HAP-1 (cell line): Measurements from ENCODE around the gene CA10.
A peak's percentile ranks its signal among the peaks of the same experiment; 100 is the strongest.

Source experiments
- DNase-seq, 2 experiments: peaks; one replicate each; pipeline ENCODE4 v3.0.0-alpha.2; 2016 to 2020; ENCODE audit warnings: low spot score in 2 of 2
- H3K27me3 ChIP-seq: fragments of 250-450 bp; sonication (Bioruptor Pico); 2 replicates; pipeline ENCODE4 v1.5.1; 2020; ENCODE audit warnings: low read depth, mild to moderate bottlenecking, moderate library complexity
- H3K36me3 ChIP-seq: fragments of 250-450 bp; sonication (Bioruptor Pico); replicated peaks from 2 replicates; pipeline ENCODE4 v1.5.1; 2020; ENCODE audit warnings: mild to moderate bottlenecking
- H3K4me1 ChIP-seq: fragments of 250-450 bp; sonication (Bioruptor Pico); 2 replicates; pipeline ENCODE4 v1.5.1; 2020; ENCODE audit warnings: mild to moderate bottlenecking
- H3K4me3 ChIP-seq: fragments of 250-450 bp; sonication (Bioruptor Pico); 2 replicates; pipeline ENCODE4 v1.5.1; 2020; ENCODE audit warnings: mild to moderate bottlenecking, moderate library complexity
- H3K9me3 ChIP-seq: fragments of 250-450 bp; sonication (Bioruptor Pico); 2 replicates; pipeline ENCODE4 v1.5.1; 2020; ENCODE audit warnings: mild to moderate bottlenecking, moderate library complexity
- in situ Hi-C: fragments of 300-500 bp; cut with MboI; formaldehyde crosslinking; loops from 3 replicates; pipeline ENCODE4 v1.14.3; 2020; ENCODE audit warnings: low sequenced_read_pairs, inconsistent platforms, mixed read lengths

The CA10 gene

DNA sequence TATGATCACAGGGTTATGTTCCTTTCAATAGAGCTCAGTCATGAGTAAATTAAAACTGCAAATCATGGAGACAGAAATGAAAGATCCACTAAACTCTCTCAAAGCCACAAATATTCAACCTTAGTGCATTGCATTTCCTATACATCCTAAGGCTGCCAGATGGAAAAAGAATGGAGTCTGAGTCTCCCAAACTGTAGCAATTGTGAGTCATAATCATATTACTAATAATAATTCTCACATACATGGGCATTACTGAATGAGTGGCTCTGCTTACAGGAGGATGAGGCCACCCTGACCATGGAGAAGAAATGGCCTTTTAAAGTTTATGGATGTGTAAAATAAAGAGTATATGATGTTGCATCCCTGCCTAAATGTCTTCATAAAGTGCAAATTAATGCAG, 3.2 kb downstream of the CA10 start:
- no peak for DNase-seq
- Histone ChIP-seq H3K4me1 (no peaks in the 10 kb centered on the region), H3K4me3 (no peak overlapping the region), H3K36me3 (no peaks in the 10 kb centered on the region), H3K27me3 (no peaks in the 10 kb centered on the region), H3K9me3 (no peaks in the 10 kb centered on the region)
- in situ Hi-C loops = no loop called here

DNA sequence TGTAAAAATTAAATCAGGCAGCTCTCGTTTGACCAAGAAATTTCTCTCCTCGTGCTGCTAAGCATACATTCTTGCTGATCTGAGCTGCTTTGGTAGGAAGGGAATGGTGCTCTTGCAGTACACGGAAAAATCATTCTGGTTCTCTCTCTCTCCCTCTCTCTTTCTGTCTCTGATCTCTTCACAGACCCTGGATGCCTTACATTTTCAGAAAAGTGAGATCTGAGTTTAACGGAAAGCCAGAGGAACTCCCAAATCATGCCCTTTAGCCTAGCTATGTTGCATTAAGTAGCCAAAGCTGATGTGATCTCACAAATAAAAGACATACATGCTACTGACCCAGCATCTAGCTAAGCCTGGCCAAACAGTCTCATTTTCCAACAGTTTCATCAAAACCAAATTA, 4.0 kb downstream of the CA10 start:
- no peak for DNase-seq
- Histone ChIP-seq H3K4me3 (no peak overlapping the region), H3K36me3 (no peaks in the 10 kb centered on the region), H3K27me3 (no peaks in the 10 kb centered on the region), H3K9me3 (no peaks in the 10 kb centered on the region), H3K4me1 (no peaks in the 10 kb centered on the region)
- in situ Hi-C loops = no loop called here

DNA sequence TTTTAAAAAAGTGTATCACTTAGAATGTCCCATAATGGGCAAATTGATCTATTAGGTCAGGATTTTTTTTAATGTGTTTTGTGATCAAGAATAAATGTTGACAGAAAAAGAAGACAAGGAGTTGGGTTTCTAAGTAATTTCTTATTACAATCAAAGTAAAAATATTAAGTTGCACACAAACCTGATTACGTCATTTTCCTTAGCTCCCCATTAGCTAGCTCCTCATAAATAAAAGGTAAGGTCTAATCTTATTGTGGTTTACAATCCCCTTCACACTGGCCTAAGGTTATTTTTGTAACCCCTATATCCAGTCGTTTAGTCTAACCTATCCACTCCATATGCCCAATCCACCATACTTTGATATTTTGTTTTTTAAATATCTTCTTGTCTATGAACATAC, 7.6 kb downstream of the CA10 start:
- DNase-seq = no peak
- Histone ChIP-seq H3K4me3 (no peak overlapping the region), H3K36me3 (no peaks in the 10 kb centered on the region), H3K9me3 (no peaks in the 10 kb centered on the region), H3K4me1 (no peaks in the 10 kb centered on the region), H3K27me3 (no peaks in the 10 kb centered on the region)
- in situ Hi-C loops = no loop called here

DNA sequence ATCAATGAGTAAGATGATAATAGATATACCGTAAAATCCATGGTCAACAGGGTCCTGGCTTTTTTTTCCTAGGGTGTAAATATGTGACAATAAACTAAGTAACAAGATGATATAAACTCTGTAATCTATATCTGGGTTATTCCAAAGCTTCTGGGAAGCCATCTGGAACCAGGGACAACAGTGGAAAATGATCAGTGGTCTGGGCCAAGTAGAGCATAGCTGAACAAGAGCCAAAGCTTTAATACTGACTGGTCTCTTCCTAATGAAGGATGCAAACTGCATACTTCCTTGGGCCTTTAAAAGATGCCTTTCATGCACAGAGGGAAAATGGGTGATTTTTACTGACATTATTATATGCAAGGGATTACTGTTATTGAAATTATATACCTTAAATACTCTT, 8.9 kb downstream of the CA10 start:
- no peak for DNase-seq
- in situ Hi-C loops = no loop called here
- Histone ChIP-seq H3K4me3 (no peak overlapping the region), H3K36me3 (no peaks in the 10 kb centered on the region), H3K27me3 (no peaks in the 10 kb centered on the region), H3K4me1 (no peaks in the 10 kb centered on the region), H3K9me3 (no peaks in the 10 kb centered on the region)

DNA sequence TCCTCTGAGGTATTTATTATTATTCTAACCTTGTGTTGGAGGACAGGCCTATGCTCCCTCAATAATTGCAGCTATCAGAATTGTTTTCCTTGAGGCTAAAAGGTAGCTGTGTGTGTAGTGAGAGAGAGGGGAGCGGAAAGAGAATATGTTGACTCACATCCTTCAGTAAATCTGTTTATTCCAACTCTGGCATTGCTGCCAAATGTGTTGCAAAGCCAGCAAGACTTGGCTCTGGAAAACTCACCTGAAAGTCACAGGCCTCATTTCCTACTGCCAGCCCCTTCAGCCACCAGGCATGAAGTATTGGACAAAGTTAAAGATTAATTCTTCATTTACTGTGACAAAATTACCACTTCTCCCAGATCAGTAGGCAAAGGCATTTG, 9.6 kb downstream of the CA10 start:
- H3K4me3 ChIP-seq = no peak overlapping the region
- no peaks in the 10 kb centered on the region for H3K4me1 ChIP-seq
- H3K9me3 ChIP-seq = no peaks in the 10 kb centered on the region
- in situ Hi-C loops = no loop called here
- H3K27me3 ChIP-seq = no peaks in the 10 kb centered on the region
- DNase-seq = no peak
- H3K36me3 ChIP-seq = no peaks in the 10 kb centered on the region

DNA sequence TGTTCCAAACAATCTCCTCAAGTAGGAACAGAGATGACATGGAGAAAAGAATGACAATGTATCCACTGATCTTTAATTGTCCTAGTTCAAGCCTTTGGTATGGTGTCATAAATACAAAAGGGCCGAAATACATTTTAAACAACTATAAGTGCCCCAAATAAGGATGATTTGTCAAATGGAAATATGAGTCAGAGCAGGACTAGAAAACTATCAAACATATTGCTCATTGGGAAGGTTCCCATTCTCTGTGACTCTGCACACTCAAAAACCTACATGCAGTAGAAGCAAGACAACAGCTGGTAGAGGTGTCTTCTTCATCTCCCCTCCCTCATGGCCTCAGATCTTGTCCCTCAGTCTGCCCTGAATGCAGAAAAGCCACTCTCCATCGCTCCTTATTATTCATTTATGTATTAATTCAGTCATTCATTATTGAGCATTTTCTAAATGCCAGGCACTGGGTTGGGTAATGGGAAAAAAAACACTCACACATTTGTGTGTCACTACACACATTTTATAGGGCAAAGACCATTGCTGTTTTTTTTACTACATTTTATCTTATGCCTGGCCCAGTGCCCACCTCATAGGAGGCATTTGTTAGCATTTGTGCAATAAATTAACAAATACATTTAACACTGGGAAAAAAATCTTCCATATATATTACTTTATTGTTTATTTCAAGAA, 10.1 kb downstream of the CA10 start:
- Histone ChIP-seq H3K27me3 (no peaks in the 10 kb centered on the region), H3K36me3 (no peaks in the 10 kb centered on the region), H3K4me3 (no peak overlapping the region), H3K9me3 (no peaks in the 10 kb centered on the region), H3K4me1 (no peaks in the 10 kb centered on the region)
- in situ Hi-C loops = no loop called here
- no peak for DNase-seq

DNA sequence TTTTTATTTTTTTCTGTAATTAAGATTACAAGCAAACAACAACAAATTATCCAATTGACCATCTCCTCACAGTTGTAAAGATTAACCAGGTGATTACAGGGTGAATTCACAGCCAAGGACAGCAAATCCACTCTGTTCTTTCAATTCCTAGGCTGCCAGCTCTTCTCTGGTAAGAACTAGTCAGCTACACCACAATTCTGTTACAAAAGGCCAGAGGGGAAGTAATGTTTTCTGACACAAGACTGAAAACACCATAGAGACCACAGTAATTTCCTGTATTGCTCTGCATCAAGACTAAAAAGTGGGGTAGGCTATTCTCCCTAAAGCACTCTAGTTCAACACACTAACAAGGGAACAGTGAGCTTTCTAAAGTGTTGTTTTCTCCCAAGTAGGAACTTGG, 10.6 kb downstream of the CA10 start:
- no peaks in the 10 kb centered on the region for H3K36me3 ChIP-seq
- H3K27me3 ChIP-seq = no peaks in the 10 kb centered on the region
- H3K4me3 ChIP-seq = no peak overlapping the region
- in situ Hi-C loops = no loop called here
- no peak for DNase-seq
- no peaks in the 10 kb centered on the region for H3K9me3 ChIP-seq
- no peaks in the 10 kb centered on the region for H3K4me1 ChIP-seq

DNA sequence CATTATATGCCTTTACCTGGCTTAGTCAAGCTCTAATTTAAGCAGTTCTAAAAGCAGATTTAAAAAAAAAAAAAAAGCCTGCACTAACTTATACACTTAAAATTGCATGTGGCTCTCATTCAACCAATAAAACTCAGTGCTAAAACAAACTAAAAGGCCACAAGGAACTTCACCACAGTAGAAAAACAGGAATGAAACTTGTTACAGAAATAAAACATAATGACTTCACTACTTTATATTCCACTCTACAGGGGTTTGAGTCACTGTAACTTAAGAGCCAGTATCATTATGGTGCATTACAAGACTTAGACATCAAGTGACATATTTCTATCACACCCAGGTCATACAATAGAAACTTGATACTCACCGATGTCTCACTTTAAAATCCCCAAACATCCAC, 11.1 kb downstream of the CA10 start:
- Histone ChIP-seq H3K27me3 (no peaks in the 10 kb centered on the region), H3K9me3 (no peaks in the 10 kb centered on the region), H3K36me3 (no peaks in the 10 kb centered on the region), H3K4me3 (no peak overlapping the region), H3K4me1 (no peaks in the 10 kb centered on the region)
- in situ Hi-C loops = no loop called here
- DNase-seq = no peak

DNA sequence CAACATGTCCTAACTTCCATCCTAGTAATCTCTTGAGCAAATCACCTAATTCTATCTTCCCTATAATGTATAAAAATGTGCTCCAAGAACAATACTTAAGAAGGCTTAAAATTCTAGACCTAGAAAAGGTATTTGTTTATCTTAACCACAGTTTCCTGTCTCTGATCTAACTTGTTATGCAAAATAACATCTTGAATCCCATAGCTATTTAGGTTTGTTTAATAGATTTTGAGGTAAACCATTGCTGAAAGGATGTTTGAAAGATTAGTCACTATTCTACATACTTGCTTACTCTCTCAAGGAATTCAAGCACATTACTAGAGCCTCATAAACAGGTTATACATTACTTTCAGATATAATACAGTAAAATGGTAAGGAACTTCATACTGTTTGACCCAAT, 13.0 kb downstream of the CA10 start:
- DNase-seq = no peak
- no peaks in the 10 kb centered on the region for H3K4me1 ChIP-seq

DNA sequence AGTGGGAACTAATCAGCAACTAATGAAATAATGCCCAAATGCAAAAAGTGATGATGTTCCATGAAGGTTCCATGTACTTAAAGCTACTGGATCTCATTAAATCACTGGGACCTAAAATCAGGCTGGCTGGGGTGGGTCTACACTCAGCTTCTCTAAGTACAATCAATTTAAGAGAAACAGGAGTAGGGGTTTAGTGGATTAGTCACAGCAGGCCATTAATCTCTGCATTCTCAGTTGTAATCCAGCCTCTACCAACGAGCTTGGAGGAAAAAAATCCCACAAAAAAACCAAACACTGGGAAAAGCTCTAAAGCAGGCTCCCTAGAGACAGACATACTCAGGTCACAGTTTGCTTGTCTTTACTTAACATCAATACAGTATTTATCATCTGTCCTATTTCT, 15.0 kb downstream of the CA10 start:
- in situ Hi-C loops = no loop called here

More for the DNA sequence above, 13.0 kb downstream of the CA10 start:
- H3K4me3 ChIP-seq = no peak overlapping the region
- no peaks in the 10 kb centered on the region for H3K27me3 ChIP-seq
- in situ Hi-C loops = no loop called here
- H3K36me3 ChIP-seq = no peaks in the 10 kb centered on the region
- H3K9me3 ChIP-seq = no peaks in the 10 kb centered on the region

DNA sequence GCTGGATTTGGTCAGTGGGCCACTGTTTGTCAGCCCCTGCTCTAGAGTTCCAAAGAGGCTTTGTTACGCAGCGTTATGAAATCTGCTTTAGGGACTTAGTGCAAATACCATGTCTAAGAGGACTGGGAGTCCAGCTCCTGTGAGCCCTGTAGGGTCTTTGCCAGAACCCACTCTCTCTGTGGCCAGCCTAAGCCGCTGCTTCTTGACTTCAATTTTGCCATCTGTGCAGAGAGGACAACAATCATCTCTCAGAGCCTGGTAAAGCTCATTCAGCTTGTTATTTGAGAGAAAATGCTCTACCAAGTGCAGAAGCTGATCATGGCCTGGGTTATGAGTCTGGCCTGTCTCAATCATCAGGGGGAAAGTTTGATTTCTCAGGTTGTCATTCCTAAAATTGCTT, 17.9 kb downstream of the CA10 start:
- H3K4me1 ChIP-seq = no peaks in the 10 kb centered on the region
- in situ Hi-C loops = no loop called here
- no peak for DNase-seq

More for the DNA sequence above, 15.0 kb downstream of the CA10 start:
- H3K4me3 ChIP-seq = no peak overlapping the region
- DNase-seq = no peak
- no peaks in the 10 kb centered on the region for H3K9me3 ChIP-seq
- no peaks in the 10 kb centered on the region for H3K4me1 ChIP-seq
- H3K36me3 ChIP-seq = no peaks in the 10 kb centered on the region
- H3K27me3 ChIP-seq = no peaks in the 10 kb centered on the region

DNA sequence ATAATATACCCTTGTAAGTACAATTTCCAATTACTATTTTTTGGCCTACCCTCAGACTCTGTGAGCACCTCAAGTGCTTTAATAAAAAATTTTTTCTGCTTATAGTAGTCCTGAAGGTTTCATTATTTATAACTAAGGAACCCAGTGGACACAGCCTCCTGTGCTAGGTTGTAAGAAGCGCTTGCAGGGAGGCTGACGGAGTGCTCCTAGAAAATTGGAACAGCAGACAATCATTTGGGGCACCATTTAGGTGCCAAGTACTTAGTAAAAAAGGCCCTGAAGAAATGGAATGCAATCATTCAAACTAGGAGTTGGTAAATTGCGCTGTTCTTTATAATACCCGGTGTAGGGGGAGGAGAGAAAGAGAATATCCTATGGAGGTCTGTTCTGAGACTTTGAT, 19.8 kb downstream of the CA10 start:
- Histone ChIP-seq H3K4me3 (no peak overlapping the region), H3K36me3 (no peaks in the 10 kb centered on the region), H3K27me3 (no peaks in the 10 kb centered on the region), H3K4me1 (no peaks in the 10 kb centered on the region), H3K9me3 (no peaks in the 10 kb centered on the region)
- DNase-seq = no peak
- in situ Hi-C loops = no loop called here

More for the DNA sequence above, 17.9 kb downstream of the CA10 start:
- Histone ChIP-seq H3K36me3 (no peaks in the 10 kb centered on the region), H3K27me3 (no peaks in the 10 kb centered on the region), H3K9me3 (no peaks in the 10 kb centered on the region), H3K4me3 (no peak overlapping the region)

DNA sequence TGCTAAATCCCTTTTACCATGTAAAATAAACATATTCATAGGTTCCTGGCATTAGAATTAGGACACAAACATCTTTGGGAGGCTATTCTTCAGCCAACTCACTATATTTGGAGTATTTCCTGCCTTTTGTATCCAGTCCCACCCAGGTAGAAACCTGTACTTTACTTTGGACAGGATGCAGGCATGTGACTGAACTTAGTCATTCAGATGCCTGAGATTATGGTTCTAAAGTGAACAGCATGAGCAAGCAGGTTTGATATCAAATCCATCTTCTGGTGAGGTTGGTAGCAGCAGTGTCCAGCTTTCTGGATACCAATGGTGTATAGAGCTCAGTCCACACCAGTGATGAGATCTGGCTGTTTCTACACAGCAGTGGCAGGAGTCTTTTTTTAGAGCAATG, 20.2 kb downstream of the CA10 start:
- in situ Hi-C loops = no loop called here
- Histone ChIP-seq H3K4me3 (no peak overlapping the region), H3K27me3 (no peaks in the 10 kb centered on the region), H3K4me1 (no peaks in the 10 kb centered on the region), H3K36me3 (no peaks in the 10 kb centered on the region), H3K9me3 (no peaks in the 10 kb centered on the region)
- DNase-seq = no peak

DNA sequence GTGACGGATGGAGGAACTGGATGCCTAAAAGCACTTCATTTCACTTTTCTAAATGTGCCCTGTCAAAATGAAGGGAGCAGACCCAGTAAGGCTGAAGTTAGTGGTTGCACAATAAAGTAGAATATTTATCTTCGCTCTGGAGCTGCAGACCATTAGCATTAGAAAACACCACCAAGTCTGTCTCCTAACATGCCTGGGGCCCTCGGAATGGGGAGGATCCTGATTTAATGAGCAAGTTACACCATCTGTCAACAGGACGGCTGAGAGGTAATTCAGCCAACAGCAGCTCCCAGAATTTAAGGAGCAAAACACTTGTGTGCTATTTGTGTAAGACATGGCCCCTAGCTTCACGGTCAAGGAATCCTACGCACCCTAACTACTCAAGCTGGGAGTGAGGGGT, 22.3 kb downstream of the CA10 start:
- no peaks in the 10 kb centered on the region for H3K27me3 ChIP-seq
- in situ Hi-C loops = no loop called here
- H3K9me3 ChIP-seq = no peaks in the 10 kb centered on the region
- H3K36me3 ChIP-seq = no peaks in the 10 kb centered on the region
- H3K4me3 ChIP-seq = no peak overlapping the region
- DNase-seq = peak in 1 of 2 experiments; percentile 8
- H3K4me1 ChIP-seq = no peaks in the 10 kb centered on the region

DNA sequence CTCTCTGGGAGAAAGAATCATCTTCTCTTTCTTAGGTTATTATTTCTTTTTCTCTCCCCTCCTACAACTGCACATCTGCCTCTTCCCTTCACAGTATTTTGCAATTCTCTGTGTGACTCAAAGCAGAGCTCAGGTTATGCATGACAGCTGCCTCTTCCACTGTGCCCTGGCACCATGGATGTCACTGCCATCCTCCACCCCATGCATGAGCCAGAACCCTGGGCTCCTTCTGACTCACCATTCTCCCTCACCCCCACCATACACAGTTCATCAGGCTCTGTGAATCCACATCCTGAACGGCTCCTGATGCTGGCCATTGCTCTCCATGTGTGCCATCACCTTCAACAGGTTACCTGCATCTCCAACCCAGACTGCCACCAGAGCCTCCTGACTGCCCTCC, 23.9 kb downstream of the CA10 start:
- DNase-seq = no peak

More for the DNA sequence above, 23.9 kb downstream of the CA10 start:
- no peaks in the 10 kb centered on the region for H3K27me3 ChIP-seq
- no peaks in the 10 kb centered on the region for H3K4me1 ChIP-seq
- no peak overlapping the region for H3K4me3 ChIP-seq
- no peaks in the 10 kb centered on the region for H3K9me3 ChIP-seq
- in situ Hi-C loops = no loop called here
- no peaks in the 10 kb centered on the region for H3K36me3 ChIP-seq
